C4-2B (cell line): ENCODE data around the gene TWIST2.

Source experiments
- H3K27ac ChIP-seq: fragments of 450-650 bp; 2 replicates; pipeline ENCODE4 v1.5.1; 2017
- CTCF ChIP-seq: fragments of 450-650 bp; conservative IDR thresholded peaks from 2 replicates; pipeline ENCODE4 v1.5.1; 2017; ENCODE audit warnings: mild to moderate bottlenecking
- ZFX ChIP-seq: fragments of 450-650 bp; IDR thresholded peaks from 2 replicates; pipeline ENCODE4 v1.6.1; 2017

Gene TWIST2

GRCh38 chr2:238920053-238920452 lies 72.2 kb downstream of the TWIST2 start:
- no peak overlapping the region for H3K27ac ChIP-seq

GRCh38 chr2:238920601-238921001 lies 72.7 kb downstream of the TWIST2 start:
- no peak overlapping the region for H3K27ac ChIP-seq
- TF ChIP-seq CTCF (no peak), ZFX (no peak)

More at GRCh38 chr2:238920053-238920452, 72.2 kb downstream of the TWIST2 start:
- no peak for TF ChIP-seq ZFX
- TF ChIP-seq CTCF, result no peak

DNA sequence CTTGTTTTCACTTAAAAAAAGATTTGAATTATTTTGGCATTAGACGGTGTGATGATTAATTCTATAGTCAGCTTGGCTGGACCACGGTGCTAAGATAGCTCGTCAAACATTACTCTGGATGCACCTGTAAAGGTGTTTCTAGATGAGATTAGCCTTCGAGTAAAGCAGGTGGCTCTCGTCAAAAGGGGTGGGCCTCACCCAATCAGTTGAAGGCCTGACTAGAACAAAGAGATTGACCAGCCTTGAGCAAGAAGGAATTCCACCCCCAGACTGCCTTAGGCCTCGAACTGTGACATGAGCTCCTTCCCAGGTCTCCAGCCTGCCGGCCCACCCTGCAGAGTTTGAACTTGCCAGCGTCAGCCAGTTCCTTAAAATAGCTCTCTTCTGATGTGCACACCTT lies 73.4 kb downstream of the TWIST2 start:
- no peak overlapping the region for H3K27ac ChIP-seq
- TF ChIP-seq CTCF (no peak), ZFX (no peak)

DNA sequence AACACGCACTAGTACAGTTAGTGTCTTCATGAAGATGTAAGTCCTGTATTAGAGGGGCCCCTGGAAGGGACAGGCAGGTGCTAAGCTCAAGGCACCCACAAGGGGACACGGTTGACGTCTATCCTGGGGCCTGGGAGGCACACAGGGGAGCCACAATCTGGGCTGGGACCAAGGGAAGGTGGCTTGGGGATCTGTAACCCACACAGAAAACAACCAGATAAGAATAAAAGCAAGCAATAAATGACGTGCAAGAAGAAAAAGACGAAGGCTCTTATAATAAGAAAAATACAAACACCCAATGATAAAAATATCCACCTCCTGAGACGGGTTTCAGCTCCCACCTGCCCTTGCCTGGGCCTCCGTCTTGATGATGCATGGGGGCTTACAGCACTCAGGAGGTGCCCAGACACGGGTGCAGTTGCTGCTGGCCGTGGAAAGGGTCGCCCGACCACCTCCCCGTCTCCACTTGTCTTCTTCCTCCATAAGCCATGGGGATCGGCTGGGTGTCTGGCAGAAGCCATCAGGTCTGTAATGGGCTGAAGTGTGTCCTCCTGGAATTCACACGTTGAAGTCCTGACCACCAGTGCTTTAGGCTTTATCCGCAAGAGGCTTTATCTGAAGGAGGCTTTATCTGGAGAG lies 73.9 kb downstream of the TWIST2 start:
- TF ChIP-seq ZFX, result no peak
- TF ChIP-seq CTCF, result no peak
- no peak overlapping the region for H3K27ac ChIP-seq

DNA sequence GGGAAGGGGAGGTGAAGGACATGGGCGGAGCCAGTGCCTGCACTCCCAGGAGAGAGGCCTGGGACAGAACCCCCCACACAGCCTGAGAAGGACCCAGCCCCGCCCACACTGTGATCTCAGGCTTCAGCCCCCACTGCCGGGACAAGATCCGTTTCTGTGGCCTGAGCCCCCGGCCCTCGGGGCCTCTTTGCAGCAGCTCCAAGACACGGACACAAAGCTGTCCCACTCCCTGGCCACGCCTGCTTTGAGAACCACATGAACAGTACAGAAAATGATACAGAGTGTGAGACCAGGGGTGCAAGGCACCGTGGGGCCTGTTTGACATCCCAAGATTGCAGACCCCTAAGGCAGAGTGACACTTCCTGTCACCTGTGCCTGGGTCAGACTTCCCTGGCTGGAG lies 74.5 kb downstream of the TWIST2 start:
- TF ChIP-seq ZFX (no peak), CTCF (no peak)
- H3K27ac ChIP-seq, result no peak overlapping the region

GRCh38 chr2:238924032-238924431 lies 76.1 kb downstream of the TWIST2 start:
- TF ChIP-seq ZFX (no peak), CTCF (no peak)
- no peak overlapping the region for H3K27ac ChIP-seq

- H3K27ac ChIP-seq, result no peak overlapping the region
- TF ChIP-seq CTCF (no peak), ZFX (no peak)
Observed at GRCh38 chr2:238924796-238925195, 76.9 kb downstream of the TWIST2 start.
